ENCODE data around the gene EEPD1.
A peak's percentile ranks its signal among the peaks of the same experiment; 100 is the strongest.

Gene EEPD1

DNA sequence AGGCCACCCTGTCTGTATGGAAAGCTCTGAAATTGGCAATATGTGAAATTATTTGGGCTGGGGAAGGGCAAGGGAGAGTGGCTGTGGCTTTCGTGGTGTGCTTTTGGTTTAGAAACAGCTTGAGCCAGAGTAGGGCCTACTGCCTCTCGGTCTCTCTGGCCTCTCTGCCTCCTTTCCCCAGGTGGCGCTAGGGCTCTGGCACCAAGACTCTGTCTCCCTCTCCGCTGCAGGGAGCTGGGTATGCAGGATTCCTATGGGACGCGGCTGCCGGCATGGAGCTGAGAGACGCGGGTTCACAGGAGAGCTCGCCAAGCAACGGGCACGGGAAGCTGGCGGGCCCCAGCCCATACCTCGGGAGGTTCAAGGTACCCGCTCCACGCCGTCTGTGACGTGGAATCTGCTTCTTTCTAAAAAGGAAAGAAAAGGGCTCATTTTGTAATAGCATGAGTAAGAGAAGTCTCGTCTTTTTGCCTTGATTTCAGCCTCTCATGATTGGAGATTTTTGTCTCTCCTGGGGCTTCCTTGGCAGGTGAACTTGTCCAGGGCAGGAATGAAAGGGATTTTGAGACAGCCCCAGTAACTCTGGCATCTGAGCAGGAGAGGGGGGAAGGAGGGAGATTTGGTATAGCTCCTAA lies 131.5 kb downstream of the EEPD1 start:
- Histone ChIP-seq H3K27ac (peak overlapping the region; percentile 90 to 99 (median 95)), H3K4me1 (peaks cover 76 to 98% (median 96%) of the 10 kb centered on the region in 10 experiments), H3K4me3 (peak overlapping the region in 3 of 10 experiments; percentile 12 to 21 (median 16); a peak in 2 of 20 replicates), H3K36me3 (peaks cover 0 to 49% (median 0%) of the 10 kb centered on the region in 11 experiments; a peak in 9 of 22 replicates), H3K27me3 (no peaks in the 10 kb centered on the region), H3K9me3 (replicated peaks in 1 of 11) (no peaks in the 10 kb centered on the region), H4K20me1 (no peaks in the 10 kb centered on the region), H3K9ac (peak overlapping the region; percentile 79 to 89 (median 85)), H3K4me2 (peak overlapping the region; percentile 89 to 98 (median 95))
- TF ChIP-seq Cebpa-rat (IDR thresholded peaks at IDR 0.05) = no peak

DNA sequence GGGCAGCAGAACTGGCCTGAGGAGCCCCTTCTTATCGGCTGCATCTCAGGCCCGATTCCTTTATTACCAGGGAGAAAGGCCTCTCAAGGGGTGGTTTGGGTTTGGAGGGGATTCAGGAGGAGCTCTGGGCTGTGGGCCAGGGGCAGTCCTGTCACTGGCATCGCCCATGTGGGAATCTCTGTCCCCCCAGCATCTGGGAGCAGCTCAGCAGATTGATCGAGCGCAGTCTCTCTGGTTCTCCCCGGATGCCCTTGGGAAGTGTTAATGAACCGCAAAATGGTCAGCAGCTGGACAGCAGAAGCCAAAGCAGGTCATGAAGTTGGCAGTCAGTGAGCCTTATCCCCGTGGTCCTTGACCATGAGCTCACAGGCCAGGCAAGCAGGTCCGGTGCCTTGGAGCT lies 132.2 kb downstream of the EEPD1 start:
- H3K9ac ChIP-seq = peak overlapping the region; percentile 79 to 89 (median 85)
- peak overlapping the region in 6 of 10 experiments; percentile 4 to 37 (median 14); a peak in 4 of 20 replicates for H3K4me3 ChIP-seq
- H3K9me3 ChIP-seq (replicated peaks in 1 of 11) = no peaks in the 10 kb centered on the region
- peaks cover 0 to 56% (median 4%) of the 10 kb centered on the region in 11 experiments; a peak in 10 of 22 replicates for H3K36me3 ChIP-seq
- H4K20me1 ChIP-seq = no peaks in the 10 kb centered on the region
- H3K27ac ChIP-seq = peak overlapping the region; percentile 90 to 99 (median 95)
- peaks cover 83 to 98% (median 96%) of the 10 kb centered on the region in 10 experiments for H3K4me1 ChIP-seq
- H3K27me3 ChIP-seq = no peaks in the 10 kb centered on the region
- H3K4me2 ChIP-seq = peak overlapping the region; percentile 89 to 98 (median 95)
- TF ChIP-seq Cebpa-rat (IDR thresholded peaks at IDR 0.05) = no peak

DNA sequence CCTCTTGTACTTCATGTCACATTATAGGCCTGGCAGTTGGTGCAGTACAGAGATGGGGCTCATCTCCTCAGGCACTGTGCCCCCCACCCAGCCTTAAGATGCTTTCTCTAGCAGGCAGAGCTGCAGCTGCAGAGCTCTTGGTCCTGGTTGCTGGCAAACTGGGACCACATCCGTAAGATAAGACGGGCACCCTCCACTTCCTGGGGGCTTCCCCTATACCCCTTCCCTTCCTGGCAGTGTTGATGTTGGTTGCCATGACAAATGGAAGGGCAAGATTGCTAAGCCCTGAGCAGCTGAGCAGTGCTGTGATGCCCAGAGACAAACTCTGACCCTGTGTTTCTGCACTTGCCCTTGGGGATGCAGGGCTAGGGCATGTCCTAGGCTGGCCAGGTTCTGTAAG lies 133.2 kb downstream of the EEPD1 start:
- no peaks in the 10 kb centered on the region for H4K20me1 ChIP-seq

DNA sequence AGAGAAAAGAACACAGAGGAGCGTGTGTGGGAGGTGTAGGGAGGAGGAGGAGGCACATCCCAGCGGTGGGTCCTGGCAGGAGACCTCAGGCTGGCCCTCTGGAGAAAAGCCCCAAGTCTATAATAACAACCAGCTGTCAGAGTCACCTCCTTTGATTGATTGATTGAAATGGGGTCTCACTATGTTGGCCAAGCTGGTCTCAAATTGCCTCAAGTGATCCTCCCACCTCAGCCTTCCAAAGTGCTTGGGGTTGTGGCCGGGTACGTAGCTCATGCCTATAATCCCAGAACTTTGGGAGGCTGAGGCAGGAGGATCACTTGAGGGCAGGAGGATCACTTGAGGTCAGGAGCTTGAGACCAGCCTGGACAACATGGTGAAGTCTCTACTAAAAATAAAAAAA lies 133.6 kb downstream of the EEPD1 start:
- H3K9me3 ChIP-seq (replicated peaks in 1 of 11) = no peaks in the 10 kb centered on the region
- peaks cover 95 to 98% (median 97%) of the 10 kb centered on the region in 10 experiments for H3K4me1 ChIP-seq
- no peaks in the 10 kb centered on the region for H3K27me3 ChIP-seq
- no peak for TF ChIP-seq Cebpa-rat (IDR thresholded peaks at IDR 0.05)
- peak overlapping the region; percentile 79 to 89 (median 85) for H3K9ac ChIP-seq
- H4K20me1 ChIP-seq = no peaks in the 10 kb centered on the region
- H3K27ac ChIP-seq = peak overlapping the region; percentile 90 to 99 (median 95)
- H3K4me2 ChIP-seq = peak overlapping the region; percentile 89 to 98 (median 95)
- peaks cover 0 to 67% (median 5%) of the 10 kb centered on the region in 11 experiments; a peak in 10 of 22 replicates for H3K36me3 ChIP-seq
- peak overlapping the region in 7 of 10 experiments; percentile 6 to 36 (median 18); a peak in 10 of 20 replicates for H3K4me3 ChIP-seq

More for the DNA sequence above, 133.2 kb downstream of the EEPD1 start:
- peaks cover 92 to 98% (median 96%) of the 10 kb centered on the region in 10 experiments for H3K4me1 ChIP-seq
- peak overlapping the region in 7 of 10 experiments; percentile 6 to 36 (median 18); a peak in 10 of 20 replicates for H3K4me3 ChIP-seq
- H3K27me3 ChIP-seq = no peaks in the 10 kb centered on the region
- peak overlapping the region; percentile 89 to 98 (median 95) for H3K4me2 ChIP-seq
- no peaks in the 10 kb centered on the region for H3K9me3 ChIP-seq (replicated peaks in 1 of 11)
- peaks cover 0 to 65% (median 5%) of the 10 kb centered on the region in 11 experiments; a peak in 10 of 22 replicates for H3K36me3 ChIP-seq
- peak overlapping the region; percentile 79 to 89 (median 85) for H3K9ac ChIP-seq
- TF ChIP-seq Cebpa-rat (IDR thresholded peaks at IDR 0.05) = no peak
- H3K27ac ChIP-seq = peak overlapping the region; percentile 90 to 99 (median 95)

DNA sequence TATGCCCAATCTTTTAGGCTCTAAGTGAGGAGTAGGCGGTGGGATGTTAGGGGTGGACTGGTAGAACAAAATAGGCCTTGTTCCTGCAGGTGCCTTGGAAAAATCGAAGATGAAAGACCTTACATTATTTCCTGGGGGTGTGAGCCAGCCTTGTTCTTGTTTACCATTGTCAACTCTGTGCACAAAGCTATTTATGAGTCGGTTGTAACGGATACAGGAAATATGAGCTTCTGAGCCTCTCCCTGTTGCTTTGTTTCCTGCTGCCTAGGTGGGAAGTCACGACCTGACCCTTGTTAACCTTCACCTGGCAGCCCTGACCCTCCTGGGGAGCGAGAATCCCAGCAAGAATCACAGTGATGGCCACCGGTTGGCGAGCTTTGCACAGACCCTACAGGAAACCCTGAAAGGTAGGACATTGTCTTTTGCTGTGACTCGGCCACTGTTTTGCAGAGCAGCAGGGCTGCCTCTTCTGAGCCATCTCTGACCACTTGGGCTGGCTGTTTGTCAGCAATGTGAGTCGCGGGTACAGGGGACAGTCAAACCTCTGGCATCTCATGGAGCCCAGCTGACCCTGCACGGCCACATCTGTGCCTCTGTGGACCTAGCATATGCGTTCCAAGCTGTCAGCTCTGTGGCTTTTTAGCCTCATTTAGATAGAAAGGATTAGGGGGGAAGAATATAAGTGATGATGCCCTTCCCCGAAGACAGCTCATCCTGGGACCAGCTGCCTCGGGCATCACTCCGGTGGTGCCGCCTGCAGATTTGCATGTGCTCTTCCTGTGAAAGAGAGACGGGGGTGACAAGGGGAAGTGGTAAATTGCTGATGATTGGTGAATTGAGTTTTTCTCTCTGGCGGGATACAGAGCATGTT lies 134.6 kb downstream of the EEPD1 start:
- no peaks in the 10 kb centered on the region for H4K20me1 ChIP-seq
- peaks cover 0 to 59% (median 5%) of the 10 kb centered on the region in 11 experiments; a peak in 10 of 22 replicates for H3K36me3 ChIP-seq
- H3K4me1 ChIP-seq = peaks cover 95 to 98% (median 97%) of the 10 kb centered on the region in 10 experiments
- no peak for TF ChIP-seq Cebpa-rat (IDR thresholded peaks at IDR 0.05)
- peak overlapping the region in 8 of 10 experiments; percentile 23 to 58 (median 38); a peak in 14 of 20 replicates for H3K4me3 ChIP-seq
- peak overlapping the region; percentile 89 to 98 (median 95) for H3K4me2 ChIP-seq
- peak overlapping the region; percentile 79 to 89 (median 85) for H3K9ac ChIP-seq
- no peaks in the 10 kb centered on the region for H3K9me3 ChIP-seq (replicated peaks in 1 of 11)
- H3K27me3 ChIP-seq = no peaks in the 10 kb centered on the region
- H3K27ac ChIP-seq = peak overlapping the region; percentile 90 to 99 (median 95)

DNA sequence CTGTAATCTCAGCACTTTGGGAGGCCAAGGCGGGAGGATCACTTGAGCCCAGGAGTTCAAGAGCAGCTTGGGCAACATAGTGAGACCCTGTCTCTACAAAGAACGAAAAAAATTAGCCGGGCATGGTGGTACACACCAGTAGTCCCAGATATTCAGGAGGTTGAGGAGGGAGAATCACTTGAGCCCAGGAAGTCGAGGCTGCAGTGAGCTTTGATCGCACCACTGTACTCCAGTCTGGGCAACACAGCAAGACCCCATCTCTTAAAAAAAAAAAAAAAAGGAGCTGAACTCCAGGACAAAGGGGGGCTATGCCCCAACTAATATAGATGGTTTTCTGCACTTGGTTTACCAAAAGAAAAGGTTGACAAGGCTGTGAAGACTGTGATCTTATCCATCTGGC lies 135.4 kb downstream of the EEPD1 start:
- peak overlapping the region; percentile 89 to 98 (median 95) for H3K4me2 ChIP-seq
- peak overlapping the region; percentile 62 to 89 (median 84); a peak in 21 of 22 replicates for H3K9ac ChIP-seq
- TF ChIP-seq Cebpa-rat (IDR thresholded peaks at IDR 0.05) = no peak
- H3K9me3 ChIP-seq (replicated peaks in 1 of 11) = no peaks in the 10 kb centered on the region
- H4K20me1 ChIP-seq = no peaks in the 10 kb centered on the region
- H3K4me3 ChIP-seq = peak overlapping the region in 3 of 10 experiments; percentile 34 to 47 (median 45); a peak in 3 of 20 replicates
- H3K27ac ChIP-seq = peak overlapping the region; percentile 90 to 99 (median 95)
- no peaks in the 10 kb centered on the region for H3K27me3 ChIP-seq
- peaks cover 88 to 96% (median 89%) of the 10 kb centered on the region in 10 experiments for H3K4me1 ChIP-seq
- H3K36me3 ChIP-seq = peaks cover 0 to 61% (median 5%) of the 10 kb centered on the region in 11 experiments; a peak in 10 of 22 replicates

DNA sequence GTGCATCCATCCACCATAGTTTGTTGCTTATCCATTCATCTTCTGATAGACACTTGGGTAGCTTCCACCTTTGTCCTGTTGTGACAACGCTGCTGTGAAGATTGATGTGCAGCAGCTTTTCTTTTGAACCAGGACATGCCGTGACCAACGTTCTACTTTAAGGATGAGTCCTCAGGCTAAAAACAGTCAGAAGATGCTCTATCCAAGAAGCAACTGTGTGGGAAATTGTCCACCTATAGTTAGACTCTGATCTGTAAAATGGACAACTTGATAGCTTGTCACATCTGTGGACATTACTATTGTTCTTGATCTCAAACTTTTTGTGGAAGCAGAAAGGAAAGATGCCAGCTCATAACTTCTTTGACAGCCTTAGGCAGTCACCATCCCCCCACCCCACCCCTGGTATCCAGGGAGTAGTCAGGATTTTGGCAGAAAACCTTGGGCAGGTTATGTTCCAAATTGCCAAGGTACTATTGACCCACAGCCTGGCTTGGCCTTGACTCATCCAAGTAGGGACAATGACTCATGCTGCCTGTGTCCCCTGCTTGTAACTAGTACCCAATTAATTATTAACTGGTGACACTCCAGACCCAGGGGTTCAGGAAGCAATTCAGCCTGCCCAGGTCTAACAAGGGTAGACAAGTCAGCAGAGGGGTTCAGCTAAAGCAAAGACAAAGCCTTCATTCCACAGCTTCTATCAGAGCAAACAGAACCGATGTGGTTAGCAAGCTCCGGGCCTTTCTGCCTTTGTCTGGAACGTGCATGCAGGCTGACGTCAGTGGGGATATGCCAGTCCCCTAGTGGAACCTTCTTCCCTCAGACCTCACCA lies 137.0 kb downstream of the EEPD1 start:
- Histone ChIP-seq H3K4me3 (no peak overlapping the region), H3K4me2 (peak overlapping the region; percentile 77 to 95 (median 90); a peak in 19 of 22 replicates)

More for the DNA sequence above, 137.0 kb downstream of the EEPD1 start:
- TF ChIP-seq Cebpa-rat (IDR thresholded peaks at IDR 0.05) = no peak
- Histone ChIP-seq H3K27ac (peak overlapping the region; percentile 34 to 99 (median 87)), H3K27me3 (no peaks in the 10 kb centered on the region), H4K20me1 (no peaks in the 10 kb centered on the region), H3K9ac (peak overlapping the region in 6 of 11 experiments; percentile 0 to 54 (median 30); a peak in 8 of 22 replicates), H3K4me1 (peaks cover 75 to 94% (median 76%) of the 10 kb centered on the region in 10 experiments), H3K36me3 (peaks cover 0 to 68% (median 5%) of the 10 kb centered on the region in 11 experiments; a peak in 10 of 22 replicates), H3K9me3 (replicated peaks in 1 of 11) (no peaks in the 10 kb centered on the region)
